Smooth muscle cell (in vitro differentiated cells): ENCODE data around the gene MDM1. TPM values are rescaled to one million over a fixed set of nuclear protein-coding genes. Genes with fewer than 3 reads are reported as not detected.
A peak's percentile ranks its signal among the peaks of the same experiment; 100 is the strongest.

ENCODE experiments used
- DNase-seq: peaks from one replicate; lab custom pipeline; 2025; ENCODE audit not compliant: unreplicated experiment; lab: John Stamatoyannopoulos, UW
- H2AFZ ChIP-seq: fragments of 200-600 bp; sonication (generic); 2 replicates; pipeline ENCODE4 v1.6.0; 2016; ENCODE audit warnings: antibody characterized with exemption, low read depth, mild to moderate bottlenecking
- H3F3A ChIP-seq: fragments of 200-600 bp; sonication (generic); 2 replicates; pipeline ENCODE4 v1.6.0; 2017; ENCODE audit warnings: antibody characterized with exemption, low read depth
- H3K27ac ChIP-seq: fragments of 200-600 bp; sonication (generic); 2 replicates; pipeline ENCODE4 v1.5.1; 2016; ENCODE audit warnings: low read depth, mild to moderate bottlenecking
- H3K27me3 ChIP-seq: fragments of 200-600 bp; sonication (generic); 2 replicates; pipeline ENCODE4 v1.6.1; 2016; ENCODE audit warnings: low read depth, mild to moderate bottlenecking
- H3K36me3 ChIP-seq: fragments of 200-600 bp; sonication (generic); 2 replicates; pipeline ENCODE4 v1.5.1; 2016; ENCODE audit warnings: low read depth
- H3K4me1 ChIP-seq: fragments of 200-600 bp; sonication (generic); 2 replicates; pipeline ENCODE4 v1.5.1; 2016; ENCODE audit warnings: low read depth
- H3K4me2 ChIP-seq: fragments of 200-600 bp; sonication (generic); 2 replicates; pipeline ENCODE4 v1.6.0; 2016; ENCODE audit warnings: mild to moderate bottlenecking
- H3K4me3 ChIP-seq: fragments of 200-600 bp; sonication (generic); 2 replicates; pipeline ENCODE4 v1.5.1; 2016; ENCODE audit warnings: mild to moderate bottlenecking
- H3K79me2 ChIP-seq: fragments of 200-600 bp; sonication (generic); 2 replicates; pipeline ENCODE4 v1.6.0; 2016; ENCODE audit warnings: low read depth, mild to moderate bottlenecking
- H3K9ac ChIP-seq: fragments of 200-600 bp; sonication (generic); 2 replicates; pipeline ENCODE4 v1.6.0; 2016; ENCODE audit warnings: low read depth
- H3K9me3 ChIP-seq: fragments of 200-600 bp; sonication (generic); replicated peaks from 2 replicates; pipeline ENCODE4 v1.5.1; 2016; ENCODE audit warnings: low read depth
- H4K20me1 ChIP-seq: fragments of 200-600 bp; sonication (generic); 2 replicates; pipeline ENCODE4 v1.6.0; 2016; ENCODE audit warnings: low read depth
- WGBS: methylation state at CpG from one replicate; pipeline ENCODE4 v1.1.7; 2016; ENCODE audit warnings: low lambda C conversion rate; 5-methylcytosine and 5-hydroxymethylcytosine counted together
- polyA plus RNA-seq: library from polyadenylated mRNA; unstranded; fragments of >200 nt; fragmentation: Nextera tagmentation; extraction: Ambion mirVana; gene quantifications from 2 replicates; pipeline ENCODE4 v1.2.1, GENCODE V29; 2016
- total RNA-seq: library from RNA; depleted of rRNA; stranded (reverse); fragments of >200 nt; gene quantifications from 2 replicates; pipeline ENCODE4 v1.2.3, GENCODE V29; 2014
- TF ChIP-seq, protein P1 (sequence below): fragments of 200-600 bp; sonication (generic); IDR thresholded peaks from 2 replicates; pipeline ENCODE4 v1.5.1; 2017; ENCODE audit warnings: borderline replicate concordance, mild to moderate bottlenecking, antibody characterized with exemption; ENCODE audit not compliant: insufficient read depth, poor library complexity, severe bottlenecking

Gene MDM1
- total and polyA plus RNA-seq, 2 experiments from 2014 or later = 5.4 to 15.9 TPM

DNA sequence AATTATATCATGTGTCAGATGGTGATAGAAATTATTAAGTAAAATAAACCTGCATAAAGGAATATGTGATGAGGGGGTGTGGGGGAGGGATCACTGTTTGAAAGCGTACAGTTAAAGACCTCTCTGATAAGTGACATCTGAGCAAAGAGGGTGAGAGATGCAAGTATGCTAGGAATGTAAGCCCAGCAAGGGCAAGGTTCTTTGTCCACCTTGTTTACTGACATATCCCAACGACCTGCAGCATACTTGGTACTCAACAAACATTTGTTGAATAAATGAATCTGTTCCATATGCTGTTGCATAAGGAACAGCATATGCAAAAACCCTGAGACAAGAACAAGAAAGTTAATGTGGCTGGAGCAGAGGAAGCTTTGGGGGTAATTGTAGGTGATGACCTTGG lies 12.0 kb upstream of the MDM1 start:
- Histone ChIP-seq H3K27ac (no peak overlapping the region), H3K27me3 (no peaks in the 10 kb centered on the region), H4K20me1 (no peaks in the 10 kb centered on the region), H3K4me1 (peaks cover 6% of the 10 kb centered on the region), H3K9me3 (no peaks in the 10 kb centered on the region), H3K9ac (no peak overlapping the region), H3F3A (no peaks in the 10 kb centered on the region), H2AFZ (no peak overlapping the region), H3K4me3 (no peak overlapping the region), H3K79me2 (no peaks in the 10 kb centered on the region), H3K4me2 (no peak overlapping the region), H3K36me3 (no peaks in the 10 kb centered on the region)
- TF ChIP-seq, protein P1, sequence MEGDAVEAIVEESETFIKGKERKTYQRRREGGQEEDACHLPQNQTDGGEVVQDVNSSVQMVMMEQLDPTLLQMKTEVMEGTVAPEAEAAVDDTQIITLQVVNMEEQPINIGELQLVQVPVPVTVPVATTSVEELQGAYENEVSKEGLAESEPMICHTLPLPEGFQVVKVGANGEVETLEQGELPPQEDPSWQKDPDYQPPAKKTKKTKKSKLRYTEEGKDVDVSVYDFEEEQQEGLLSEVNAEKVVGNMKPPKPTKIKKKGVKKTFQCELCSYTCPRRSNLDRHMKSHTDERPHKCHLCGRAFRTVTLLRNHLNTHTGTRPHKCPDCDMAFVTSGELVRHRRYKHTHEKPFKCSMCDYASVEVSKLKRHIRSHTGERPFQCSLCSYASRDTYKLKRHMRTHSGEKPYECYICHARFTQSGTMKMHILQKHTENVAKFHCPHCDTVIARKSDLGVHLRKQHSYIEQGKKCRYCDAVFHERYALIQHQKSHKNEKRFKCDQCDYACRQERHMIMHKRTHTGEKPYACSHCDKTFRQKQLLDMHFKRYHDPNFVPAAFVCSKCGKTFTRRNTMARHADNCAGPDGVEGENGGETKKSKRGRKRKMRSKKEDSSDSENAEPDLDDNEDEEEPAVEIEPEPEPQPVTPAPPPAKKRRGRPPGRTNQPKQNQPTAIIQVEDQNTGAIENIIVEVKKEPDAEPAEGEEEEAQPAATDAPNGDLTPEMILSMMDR = no peak
- DNase-seq = no peak
- 28% methylated on average over 2 of the region's 2 CpGs for WGBS

DNA sequence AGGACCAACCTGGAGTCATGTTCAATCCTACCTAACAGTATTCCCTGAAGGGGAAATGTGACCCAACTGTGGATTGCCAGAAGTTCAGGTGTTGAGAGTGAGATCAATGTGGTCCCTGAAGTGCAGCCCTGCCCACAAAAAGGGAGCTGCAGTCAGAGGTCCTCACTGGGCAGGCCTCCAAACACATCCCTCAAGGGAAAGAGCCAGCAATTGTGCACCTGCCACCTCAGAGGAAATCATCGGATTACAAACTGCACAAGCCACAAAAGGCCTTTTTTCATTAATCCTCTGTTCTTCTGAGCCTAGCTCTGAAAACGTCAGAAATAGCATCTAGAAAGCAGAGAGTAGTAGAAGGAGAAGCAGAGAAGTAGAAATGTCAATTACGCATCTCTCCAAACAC lies 10.8 kb upstream of the MDM1 start:
- Histone ChIP-seq H3K9me3 (no peaks in the 10 kb centered on the region), H3K9ac (no peak overlapping the region), H3K27ac (no peak overlapping the region), H3K4me3 (no peak overlapping the region), H3K4me1 (no peaks in the 10 kb centered on the region), H3K36me3 (no peaks in the 10 kb centered on the region), H3F3A (no peaks in the 10 kb centered on the region), H3K27me3 (no peaks in the 10 kb centered on the region), H3K79me2 (no peaks in the 10 kb centered on the region), H4K20me1 (no peaks in the 10 kb centered on the region), H3K4me2 (no peak overlapping the region), H2AFZ (no peak overlapping the region)
- DNase-seq = no peak
- TF ChIP-seq, protein P1 = no peak
- 86% methylated on average over 3 of the region's 3 CpGs for WGBS

DNA sequence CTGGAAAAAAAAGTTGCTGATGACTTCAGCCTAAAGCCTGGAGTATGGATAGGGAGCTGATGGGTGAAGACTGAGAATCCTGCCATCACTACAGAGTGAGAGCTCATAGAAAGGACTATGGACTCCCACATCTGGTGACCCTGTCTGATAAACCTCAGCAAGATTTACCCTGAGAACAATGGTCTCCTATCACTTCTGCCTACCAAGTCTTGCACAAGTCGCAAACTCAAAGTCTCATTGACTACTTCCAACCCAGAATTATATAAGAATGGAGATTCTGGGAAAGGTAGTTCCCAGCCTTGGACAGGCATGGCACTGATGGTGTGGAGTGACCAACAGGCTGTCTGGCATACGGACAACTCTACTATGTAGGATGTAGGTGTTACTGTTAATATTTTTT lies 9.7 kb upstream of the MDM1 start:
- DNase-seq = no peak
- H3F3A ChIP-seq = no peaks in the 10 kb centered on the region
- no peak overlapping the region for H2AFZ ChIP-seq
- H3K9ac ChIP-seq = no peak overlapping the region
- no peaks in the 10 kb centered on the region for H4K20me1 ChIP-seq
- H3K4me2 ChIP-seq = no peak overlapping the region
- WGBS = 93% methylated on average over 2 of the region's 2 CpGs
- H3K27me3 ChIP-seq = no peaks in the 10 kb centered on the region
- no peak overlapping the region for H3K27ac ChIP-seq
- no peak overlapping the region for H3K4me3 ChIP-seq
- no peaks in the 10 kb centered on the region for H3K79me2 ChIP-seq
- TF ChIP-seq, protein P1 = no peak
- H3K36me3 ChIP-seq = no peaks in the 10 kb centered on the region
- H3K9me3 ChIP-seq = no peaks in the 10 kb centered on the region
- H3K4me1 ChIP-seq = no peaks in the 10 kb centered on the region

DNA sequence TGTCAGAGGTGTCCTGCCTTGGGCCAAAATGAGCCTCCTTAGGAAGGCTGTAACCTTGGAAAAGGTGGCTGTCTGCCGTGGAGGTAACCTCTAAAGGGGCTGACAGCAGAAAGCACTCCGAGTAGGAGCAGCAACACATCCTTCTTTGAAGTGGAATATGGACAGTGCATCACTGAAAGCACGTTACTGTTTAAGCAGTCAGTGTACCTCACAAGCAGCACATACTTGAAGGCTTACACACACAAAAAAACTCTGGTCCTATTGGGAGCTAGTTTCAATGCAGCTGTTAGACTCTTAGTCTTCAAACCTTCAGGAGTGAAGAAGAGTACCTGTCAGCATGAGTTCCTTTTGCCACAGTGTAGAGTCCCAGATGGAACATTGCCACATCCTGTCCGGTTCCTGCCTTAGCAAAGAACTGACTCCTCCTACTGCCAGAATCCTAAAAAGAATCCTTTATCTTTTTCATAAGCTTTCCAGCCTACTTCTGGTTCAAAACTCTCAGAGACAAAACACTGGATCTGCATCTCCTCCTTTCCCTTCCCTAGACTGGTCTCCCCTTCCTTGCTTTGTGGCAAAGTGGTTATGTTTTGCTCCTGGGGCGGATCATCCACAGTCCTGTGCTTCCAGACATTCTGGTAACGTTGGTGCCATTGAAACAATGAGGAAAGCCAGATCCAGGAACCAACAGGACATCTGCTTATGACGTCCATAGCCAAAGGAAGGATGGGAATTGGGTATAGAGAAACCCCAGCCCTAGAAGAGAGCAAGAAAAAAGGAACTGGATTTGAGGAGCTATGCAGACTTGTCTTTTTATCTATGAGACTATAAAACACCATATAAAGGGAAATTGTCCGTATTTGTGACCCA lies 8.5 kb upstream of the MDM1 start:
- no peaks in the 10 kb centered on the region for H4K20me1 ChIP-seq
- H3K27ac ChIP-seq = no peak overlapping the region
- no peak overlapping the region for H3K9ac ChIP-seq
- H2AFZ ChIP-seq = peak overlapping the region; percentile 49
- no peaks in the 10 kb centered on the region for H3K27me3 ChIP-seq
- H3K4me3 ChIP-seq = no peak overlapping the region
- no peaks in the 10 kb centered on the region for H3K36me3 ChIP-seq
- H3K79me2 ChIP-seq = no peaks in the 10 kb centered on the region
- H3F3A ChIP-seq = no peaks in the 10 kb centered on the region
- no peak for DNase-seq
- H3K4me2 ChIP-seq = no peak overlapping the region
- H3K4me1 ChIP-seq = no peaks in the 10 kb centered on the region
- WGBS = 63% methylated on average over 8 of the region's 8 CpGs
- H3K9me3 ChIP-seq = no peaks in the 10 kb centered on the region
- TF ChIP-seq, protein P1 = no peak
